Caki2 (cell line): ENCODE results near the gene RGS11. TPM values are rescaled to one million over a fixed set of nuclear protein-coding genes. Genes with fewer than 3 reads are reported as not detected.
A peak's percentile ranks its signal among the peaks of the same experiment; 100 is the strongest.

ENCODE experiments used
- DNase-seq: peaks from one replicate; pipeline ENCODE4 v3.0.0-alpha.2; 2015; ENCODE audit warnings: low read depth
- in situ Hi-C: cut with HindIII; loops from 2 replicates; pipeline ENCODE4 v1.10.0; 2016; ENCODE audit warnings: low sequenced_read_pairs, low pct_unique_long_range_greater_than_20kb, mixed read lengths
- total RNA-seq: library from RNA; depleted of rRNA; stranded (reverse); fragments of >200 nt; shearing (Covaris generic); gene quantifications from 2 replicates; pipeline ENCODE4 v1.2.3, GENCODE V29; 2014; ENCODE audit warnings: low replicate concordance

Gene RGS11
- total RNA-seq, 1 experiment from 2014 or later, result 3.6 TPM

DNA sequence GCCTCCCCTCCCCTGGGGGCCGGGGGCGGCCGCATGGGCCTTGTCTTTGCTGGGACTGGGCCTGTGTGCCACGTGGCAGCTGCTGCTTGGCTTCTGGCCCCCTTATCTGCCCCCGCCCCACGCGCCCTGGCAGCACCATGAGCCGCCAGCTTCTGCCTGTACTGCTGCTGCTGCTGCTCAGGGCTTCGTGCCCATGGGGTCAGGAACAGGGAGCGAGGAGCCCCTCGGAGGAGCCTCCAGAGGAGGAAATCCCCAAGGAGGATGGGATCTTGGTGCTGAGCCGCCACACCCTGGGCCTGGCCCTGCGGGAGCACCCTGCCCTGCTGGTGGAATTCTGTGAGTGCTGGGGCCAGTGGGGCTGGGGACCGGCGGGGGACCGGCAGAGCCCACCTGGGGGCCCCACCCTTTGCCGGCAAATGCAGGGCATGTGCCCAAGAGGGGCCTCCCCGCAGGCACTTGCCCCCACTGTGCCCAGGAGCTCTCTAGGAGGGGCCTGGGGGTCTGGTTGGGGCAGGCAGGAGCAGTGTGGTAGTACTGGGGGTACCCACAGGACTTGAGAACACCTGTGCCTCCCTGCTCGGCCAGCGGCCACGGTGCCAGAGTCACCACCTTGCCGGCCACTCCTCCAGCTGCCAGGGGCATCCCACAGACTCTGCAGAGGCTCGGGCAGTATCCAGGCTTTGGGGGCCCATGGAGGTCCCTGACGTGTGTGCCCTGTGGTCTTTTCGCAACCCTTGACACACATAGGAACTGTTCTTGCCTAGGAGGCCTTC is 7.5 kb upstream of the RGS11 start, which contains the start of gene PDIA2:
TSS of gene PDIA2 (plus strand) at position 132 of the 773 bp plus-strand sequence. CDS start at position 138, 6 bp downstream.
- in situ Hi-C loops, result no loop called here
- DNase-seq, result no peak

DNA sequence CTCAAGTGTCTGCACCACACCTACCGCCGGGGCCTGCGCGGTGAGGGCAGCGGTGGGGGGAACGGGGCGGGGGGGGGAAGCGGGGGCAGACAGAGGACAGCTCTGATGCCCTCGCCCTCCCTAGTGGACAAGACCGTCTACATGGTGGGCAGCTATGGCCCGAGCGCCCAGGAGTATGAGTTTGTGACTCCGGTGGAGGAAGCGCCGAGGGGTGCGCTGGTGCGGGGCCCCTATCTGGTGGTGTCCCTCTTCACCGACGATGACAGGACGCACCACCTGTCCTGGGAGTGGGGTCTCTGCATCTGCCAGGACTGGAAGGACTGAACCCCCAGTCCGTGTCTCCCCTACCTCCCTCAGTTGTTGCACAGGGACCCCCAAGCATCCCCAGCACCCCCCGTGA is 6.7 kb upstream of the RGS11 start:
- in situ Hi-C loops, result no loop called here
- DNase-seq, result no peak

DNA sequence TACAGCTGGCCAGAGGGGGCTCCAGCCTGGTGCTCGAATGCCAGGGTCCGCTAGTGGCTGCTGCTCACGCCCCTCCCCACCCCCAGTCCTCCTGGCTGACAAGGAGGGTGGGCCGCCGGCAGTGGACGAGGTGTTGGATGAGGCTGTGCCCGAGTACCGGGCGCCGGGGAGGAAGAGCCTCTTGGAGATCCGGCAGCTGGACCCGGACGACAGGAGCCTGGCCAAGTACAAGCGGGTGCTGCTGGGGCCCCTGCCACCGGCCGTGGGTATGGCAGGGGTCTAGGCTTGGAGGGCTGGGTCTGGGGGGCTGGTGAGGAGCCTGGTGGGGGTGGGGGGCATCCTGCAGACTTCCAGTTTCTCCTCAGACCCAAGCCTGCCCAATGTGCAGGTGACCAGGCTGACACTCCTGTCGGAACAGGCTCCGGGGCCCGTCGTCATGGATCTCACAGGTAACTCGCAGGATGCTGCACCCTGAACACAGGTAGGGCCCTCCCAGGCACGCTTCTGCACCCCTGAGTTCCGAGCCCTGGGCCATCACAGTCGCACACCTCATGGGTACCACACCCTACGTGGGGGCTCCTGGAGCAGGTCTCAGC is 6.0 kb upstream of the RGS11 start:
- in situ Hi-C loops, result no loop called here
- DNase-seq, result no peak

DNA sequence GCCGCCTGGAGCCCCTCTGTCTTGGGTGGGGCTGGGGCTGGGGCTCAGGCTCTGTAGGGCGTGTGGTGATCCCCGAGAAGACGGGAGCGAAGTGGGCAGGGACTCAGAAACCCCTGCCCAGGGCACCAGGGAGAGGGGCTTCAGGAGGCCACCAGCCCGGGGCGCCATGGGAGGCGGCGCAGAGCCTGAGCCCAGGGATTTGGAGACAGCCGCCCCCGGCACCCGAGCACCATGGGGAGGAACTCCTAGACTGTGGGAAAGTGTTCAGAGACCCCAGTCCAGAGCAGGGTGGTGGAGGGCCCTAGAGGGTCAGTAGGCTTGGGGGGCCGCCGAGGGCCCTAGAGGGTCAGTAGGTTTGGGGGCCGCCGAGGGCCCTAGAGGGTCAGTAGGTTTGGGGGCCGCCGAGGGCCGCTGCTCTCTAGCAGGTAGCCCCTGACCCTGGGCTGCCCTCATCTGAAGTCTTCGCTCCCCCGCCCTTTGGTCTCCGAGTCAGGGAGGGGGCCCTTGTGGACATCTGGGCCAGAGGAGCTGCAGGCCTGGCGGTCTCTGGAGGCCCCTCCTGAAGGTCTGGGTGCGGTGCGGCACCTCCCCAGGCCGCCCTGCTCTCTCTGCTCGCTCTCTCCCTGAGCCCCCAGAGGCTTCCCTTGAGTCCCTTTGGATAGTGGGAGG is 5.4 kb upstream of the RGS11 start:
- in situ Hi-C loops, result no loop called here
- DNase-seq, result no peak

DNA sequence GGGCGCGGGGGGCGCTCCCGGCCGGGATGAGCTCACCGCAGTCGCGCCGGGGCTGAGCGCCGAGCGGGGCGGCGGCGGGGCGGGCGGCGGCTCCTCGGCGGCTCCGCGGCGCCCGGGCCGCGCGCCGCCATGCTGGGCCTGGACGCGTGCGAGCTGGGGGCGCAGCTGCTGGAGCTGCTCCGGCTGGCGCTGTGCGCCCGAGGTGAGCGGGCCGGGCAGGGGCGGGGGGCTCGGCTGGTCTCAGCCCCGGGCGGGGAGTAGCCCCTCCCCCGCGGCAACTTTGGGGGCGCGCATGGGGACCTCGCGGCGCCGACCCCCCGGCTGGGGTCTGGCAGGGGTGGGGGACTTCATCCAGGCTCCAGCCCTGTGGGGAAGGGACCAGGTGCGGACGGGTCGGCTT is 4.8 kb upstream of the RGS11 start, which contains the start of gene ARHGDIG:
TSS of gene ARHGDIG (plus strand) at position 40 of the 400 bp plus-strand sequence. CDS start at position 130, 90 bp downstream.
- in situ Hi-C loops, result no loop called here
- DNase-seq, result no peak

DNA sequence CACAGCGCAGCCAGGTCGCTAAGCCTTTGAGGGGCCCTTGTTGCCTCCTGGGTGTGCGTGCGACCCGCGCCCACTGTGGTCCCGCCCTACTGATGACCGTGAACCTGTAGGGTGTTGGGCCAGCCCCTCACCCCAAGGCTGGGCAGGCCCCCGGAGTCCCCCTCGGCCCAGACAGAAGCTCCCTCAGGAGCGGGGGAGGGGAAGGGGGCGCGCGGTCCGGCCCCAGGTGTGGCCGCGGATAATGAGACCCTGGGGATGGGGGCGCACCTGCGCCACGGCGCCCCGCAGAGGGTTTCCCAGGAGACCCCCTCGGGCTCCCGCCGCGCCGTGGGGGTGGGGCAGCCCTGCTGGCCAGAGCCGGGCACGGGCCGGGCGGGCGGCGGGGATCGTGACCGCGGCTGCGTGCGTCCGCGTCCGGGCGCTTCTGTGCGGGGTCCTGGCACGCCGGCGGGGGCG is 4.3 kb upstream of the RGS11 start:
- DNase-seq, result no peak
- in situ Hi-C loops, result no loop called here

DNA sequence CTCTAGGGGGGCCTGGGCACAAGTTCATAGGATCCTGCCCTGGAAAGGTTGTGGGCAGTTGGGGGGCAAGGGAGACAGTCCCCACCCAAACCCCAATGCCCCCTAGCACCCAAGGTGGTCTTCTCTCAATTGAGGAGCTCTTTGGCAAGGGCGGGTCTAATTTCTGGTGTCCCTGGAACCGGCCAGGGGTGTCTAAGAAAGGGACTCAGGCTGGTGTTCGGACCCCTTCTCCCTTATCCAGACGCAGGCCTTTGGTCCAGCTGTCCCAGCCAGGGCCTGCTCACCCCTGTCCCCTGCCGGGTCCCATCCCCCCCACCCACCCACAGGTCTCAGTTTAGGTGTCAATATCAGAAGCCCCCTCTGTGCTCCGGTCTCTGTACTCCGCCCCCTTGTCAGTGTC is 3.8 kb upstream of the RGS11 start:
- in situ Hi-C loops, result no loop called here
- no peak for DNase-seq

DNA sequence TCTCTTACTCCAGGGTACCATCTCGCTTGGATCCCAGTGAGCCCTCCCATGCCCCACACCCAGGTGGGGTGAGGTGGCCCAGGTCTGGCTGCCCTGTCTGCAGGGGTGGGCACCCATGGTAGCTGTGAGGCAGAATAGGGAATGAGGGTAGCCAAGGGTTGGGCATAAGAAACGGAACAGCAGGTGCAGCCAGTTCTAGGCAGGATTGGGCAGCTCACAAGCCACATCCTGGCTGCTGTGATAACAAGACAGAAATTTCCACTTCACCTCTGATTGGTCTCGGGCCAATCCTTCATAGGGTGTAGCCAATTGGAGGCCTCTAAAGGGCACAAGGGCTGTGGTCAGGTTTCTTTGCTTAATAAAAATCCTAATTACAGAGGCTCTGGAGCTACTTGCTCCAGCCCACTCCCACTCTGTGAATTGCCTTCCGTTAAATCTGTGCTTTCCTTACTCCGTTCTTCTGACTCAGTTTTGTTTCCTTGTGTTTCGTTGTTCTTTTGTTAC is 3.2 kb upstream of the RGS11 start:
- peak; percentile 30 for DNase-seq
- in situ Hi-C loops, result no loop called here

DNA sequence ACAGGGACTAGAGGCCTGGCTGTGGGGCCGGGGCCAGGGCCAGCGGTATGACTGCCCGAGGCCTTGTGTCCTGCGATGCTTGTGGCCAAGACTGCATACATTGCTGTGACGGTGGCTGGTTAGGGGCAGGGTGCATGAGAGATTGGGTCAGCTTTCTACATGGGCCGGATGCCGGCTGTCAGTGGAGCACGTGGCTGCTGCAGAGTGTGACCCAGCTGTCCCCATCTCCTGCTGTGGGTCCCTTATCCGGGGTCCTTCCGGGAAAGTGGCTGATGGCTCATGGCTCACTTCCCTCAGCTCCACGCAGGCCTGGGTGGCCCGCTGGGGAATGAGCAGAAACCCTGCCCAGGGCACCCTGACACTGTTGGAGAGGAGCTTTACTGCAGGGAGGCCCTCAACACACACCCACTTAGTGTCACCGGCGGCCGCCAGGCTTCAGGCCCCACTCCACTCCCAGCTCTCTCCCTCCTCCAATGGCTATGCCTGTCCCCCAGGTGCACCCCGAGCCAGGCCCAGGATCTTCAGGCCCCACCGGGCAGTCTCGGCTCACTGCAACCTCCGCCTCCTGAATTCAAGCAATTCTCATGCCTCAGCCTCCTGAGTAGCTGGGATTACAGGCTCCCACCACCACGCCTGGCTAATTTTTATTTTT is 808 bp upstream of the RGS11 start:
- DNase-seq, result no peak
- in situ Hi-C loops, result no loop called here

DNA sequence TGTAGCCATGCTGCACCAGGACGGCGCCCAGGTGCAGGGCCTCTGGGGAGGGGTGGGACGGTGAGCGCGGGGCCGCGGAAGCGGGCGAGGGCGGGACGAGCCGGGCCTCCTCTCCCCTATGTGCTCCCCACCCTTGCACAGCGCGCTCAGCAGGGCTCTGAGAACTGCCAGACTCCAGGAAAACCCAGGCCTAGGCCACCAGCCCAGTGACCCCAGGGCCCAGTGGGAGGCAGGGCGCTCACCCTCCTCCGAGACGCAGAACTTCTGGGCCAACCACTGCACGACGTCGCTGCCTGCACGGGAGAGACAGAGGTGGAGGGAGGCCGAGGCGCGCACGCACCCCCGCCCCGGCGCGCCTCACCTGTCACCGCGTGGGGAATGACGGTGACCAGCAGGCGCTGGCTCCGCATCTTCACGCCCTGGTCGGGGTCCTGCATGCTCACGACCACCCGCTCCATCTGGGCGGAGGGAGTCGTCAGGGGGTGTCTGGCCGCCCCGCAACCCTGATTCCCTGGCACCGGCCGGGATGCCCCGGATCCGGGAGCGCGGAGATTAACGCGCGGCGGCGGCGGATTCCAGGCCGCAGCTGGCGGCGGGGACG is 603 bp downstream of the RGS11 start:
- in situ Hi-C loops, result no loop called here
- no peak for DNase-seq

DNA sequence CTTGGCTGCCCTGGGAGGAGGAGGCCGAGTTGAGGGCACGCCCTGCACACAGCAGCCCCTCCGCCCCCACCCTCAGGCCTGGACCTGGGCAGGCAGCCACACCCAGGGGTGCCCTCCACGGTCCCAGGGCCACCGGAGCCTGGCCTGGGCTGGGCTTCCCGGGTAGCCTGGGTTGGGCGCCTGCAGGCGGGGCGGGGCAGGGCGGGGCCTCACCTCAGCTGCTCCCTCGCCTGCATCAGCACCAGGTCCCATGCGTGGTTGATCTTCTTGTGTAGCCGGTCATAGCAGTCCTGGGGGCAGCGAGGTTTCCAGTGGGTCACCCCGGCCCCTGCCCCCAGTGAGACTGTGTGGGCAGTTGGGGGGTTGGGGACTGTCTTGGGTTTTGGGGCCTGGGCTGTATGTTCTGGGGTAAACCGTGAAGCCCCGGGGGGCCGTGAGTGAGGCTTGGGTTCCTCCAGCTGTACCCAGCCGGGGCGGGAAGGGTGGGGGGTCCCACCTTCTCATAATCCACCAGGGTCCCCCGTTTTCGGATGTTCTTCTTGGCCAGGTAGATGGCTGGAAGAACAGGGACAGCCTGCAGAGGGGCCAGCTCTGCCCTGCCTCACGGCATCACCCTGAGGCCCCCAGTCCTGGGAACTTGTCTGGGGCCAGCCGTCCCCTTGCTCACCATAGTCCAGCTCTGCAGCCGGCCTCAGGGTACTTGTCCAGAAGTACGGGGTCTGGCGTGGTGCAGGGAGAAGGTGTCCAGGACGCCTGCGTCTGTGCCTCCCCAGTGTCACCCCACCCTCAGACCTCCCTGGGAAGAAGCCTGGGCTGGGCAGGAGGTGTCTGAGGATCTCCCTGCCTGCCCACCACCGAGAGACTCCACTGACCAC is 2.0 kb downstream of the RGS11 start:
- in situ Hi-C loops, result no loop called here
- DNase-seq, result peak; percentile 49

DNA sequence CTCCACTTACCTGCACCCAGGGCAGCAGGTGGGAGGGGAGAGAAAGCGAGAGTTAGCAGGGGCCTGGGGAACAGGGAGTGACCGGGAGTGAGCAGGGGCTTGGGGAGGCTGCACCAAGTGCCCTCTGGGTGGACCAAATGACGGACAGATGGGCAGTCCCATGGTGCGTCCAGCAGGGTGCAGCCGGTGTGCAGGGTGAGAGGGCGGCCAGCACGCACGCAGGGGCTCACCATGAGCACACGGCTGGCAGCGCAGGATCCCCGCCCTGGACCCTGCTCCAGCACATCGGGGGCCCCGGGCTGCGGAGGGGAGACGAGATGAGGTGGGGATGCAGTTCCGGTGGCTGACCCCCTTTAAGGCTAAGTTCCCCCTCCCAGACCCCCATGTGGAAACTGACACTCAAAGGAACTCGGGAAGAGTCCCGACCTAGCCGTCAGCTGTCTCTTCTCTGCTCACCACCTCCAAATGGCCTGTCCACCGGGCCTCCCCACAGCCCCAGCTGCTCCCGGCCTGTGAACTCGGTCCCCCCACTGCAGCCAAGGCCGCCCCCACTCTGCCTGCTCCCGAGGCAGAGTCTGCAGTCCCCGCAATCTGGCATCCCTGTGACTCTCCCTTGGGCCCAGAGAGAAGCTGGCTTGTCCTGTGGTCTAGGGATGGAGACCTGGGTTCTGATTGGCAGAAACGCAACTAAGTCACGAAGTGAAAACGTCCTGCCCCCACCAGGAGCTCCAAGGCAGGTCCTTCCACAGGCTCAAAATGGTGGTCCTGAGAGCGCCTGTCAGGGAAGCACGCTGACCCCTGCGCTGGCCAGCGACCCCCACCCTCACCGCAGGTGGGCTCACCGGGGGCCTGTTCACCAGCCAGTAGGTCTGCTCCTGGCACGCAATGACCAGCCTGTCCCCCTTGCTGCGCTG is 2.9 kb downstream of the RGS11 start:
- no peak for DNase-seq
- in situ Hi-C loops, result no loop called here

DNA sequence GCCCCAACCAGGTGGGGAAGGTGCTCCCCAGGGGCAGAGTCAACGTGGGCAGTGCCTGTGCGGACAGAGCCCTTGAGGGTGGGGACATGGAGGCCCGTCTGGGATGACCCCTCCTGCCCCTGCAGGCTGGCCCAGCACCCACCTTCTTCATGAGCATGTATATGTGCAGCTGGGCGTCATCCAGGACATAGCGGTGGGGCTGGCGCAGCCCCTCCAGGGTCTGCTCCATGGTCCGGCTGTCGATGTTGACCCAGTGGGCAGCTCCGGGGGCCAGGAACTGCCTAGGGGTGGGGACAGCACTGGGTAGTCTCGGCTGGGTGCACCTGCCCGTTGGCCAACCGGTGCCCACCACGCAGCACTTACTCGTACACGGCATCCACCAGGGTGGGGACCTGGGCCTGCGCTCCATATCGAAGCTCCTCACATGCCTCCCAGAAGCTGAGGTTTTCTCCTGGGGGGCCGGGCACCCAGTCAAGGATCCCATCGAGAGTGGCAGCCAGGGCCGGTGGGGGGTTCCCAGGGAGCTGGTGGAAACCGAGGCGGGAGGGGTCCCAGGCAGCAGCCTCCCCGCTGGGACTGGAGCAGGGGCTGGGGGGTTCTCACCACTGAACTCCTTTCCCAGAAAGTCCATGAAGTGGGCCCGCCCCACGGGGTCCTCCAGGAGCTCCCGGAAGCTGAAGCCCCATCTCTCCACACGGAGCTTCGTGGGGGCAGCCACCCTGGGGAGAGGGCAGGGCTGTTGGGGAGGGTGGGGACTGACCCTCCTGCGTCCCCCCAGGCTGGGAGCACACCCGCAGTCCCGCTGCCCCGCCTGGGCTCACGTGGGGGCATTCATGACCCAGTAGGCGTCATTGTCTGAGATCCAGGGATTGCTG is 5.1 kb downstream of the RGS11 start:
- in situ Hi-C loops, result no loop called here
- no peak for DNase-seq

DNA sequence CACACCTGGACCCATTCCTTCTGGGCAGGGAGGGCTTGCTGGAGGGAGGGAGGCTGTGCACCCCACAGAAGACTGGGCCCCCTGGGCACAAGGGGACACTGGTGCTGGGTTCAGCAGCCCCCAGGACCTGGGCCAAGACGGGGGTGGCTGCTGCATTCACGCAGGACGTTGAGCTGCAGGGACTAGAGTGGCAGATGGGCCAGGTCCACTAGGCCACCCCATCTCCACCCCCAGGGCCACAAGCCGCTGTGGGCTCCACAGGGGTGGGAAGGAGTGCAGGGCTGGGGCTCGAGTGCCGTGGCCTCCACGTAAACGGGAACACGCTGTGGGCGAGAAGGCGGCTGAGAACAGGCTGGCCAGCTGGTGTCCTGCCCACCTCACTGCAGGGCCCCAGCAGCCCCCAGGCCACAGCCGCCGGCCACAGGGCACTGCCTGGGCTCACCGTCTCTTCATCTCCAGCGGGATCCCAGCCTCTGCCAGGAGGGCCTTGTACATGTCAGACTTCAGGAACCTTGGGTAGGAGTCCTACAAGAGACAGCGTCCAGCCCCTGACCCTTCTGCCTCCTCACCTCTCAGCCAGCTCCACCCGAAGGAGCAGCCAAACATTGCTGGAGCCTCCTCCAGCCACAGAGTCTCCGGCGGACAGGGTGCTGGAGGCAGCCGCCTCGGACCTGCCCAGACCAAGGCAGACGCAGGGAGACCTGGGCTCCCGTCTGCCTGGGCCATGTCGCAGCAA is 6.5 kb downstream of the RGS11 start:
- DNase-seq, result no peak
- in situ Hi-C loops, result no loop called here
